Measurements from ENCODE around the gene RIOX2.

- TF ChIP-seq POLR2AphosphoS5 (IDR thresholded peaks at IDR 0.05; ENCODE audit: low read depth, low read length) (no peak), TAF1 (IDR thresholded peaks at IDR 0.05; ENCODE audit: borderline replicate concordance, low read depth, low read length) (no peak)
Measured at GRCh38 chr3:97956051-97956450, 16.2 kb downstream of the RIOX2 start.
